Measurements from ENCODE around the gene LRRFIP2. TPM values are rescaled to one million over a fixed set of nuclear protein-coding genes. Genes with fewer than 3 reads are reported as not detected.
"Not testable (repeated sequence)": the region's sequence is repeated elsewhere in the genome, so short reads cannot be mapped to it uniquely, and the experiment has no call there.

LRRFIP2 gene
- total RNA-seq, 1 donor from 2014 or later: 48.0 TPM

DNA sequence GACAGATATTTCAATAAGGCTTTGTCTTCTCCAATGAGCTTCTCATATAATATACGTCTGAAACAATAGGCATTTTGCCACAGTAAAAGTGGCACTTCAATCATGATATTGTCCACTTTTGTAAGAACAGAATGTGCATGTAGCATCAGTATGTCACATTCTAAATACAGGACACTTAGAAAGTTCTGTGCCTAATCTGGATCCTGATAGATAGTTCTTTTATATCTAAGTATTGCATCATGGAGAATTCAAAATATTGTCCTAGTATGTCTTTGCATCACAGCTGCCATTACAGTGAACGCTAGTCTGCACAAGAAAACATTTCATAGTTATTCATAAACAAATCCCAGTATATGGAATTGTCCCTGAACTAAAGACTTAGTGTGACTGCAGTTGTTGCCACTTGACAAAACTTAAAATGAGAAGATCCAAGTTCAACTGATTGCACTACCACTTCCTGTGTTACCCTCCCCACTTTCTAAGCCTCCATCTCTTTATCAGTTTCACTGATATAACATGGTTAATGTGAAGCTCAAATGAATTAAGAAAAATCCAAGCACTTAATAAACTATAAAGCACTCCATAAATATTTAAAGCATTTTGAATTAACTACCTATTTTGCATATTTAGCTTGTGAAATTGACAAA, 19.6 kb downstream of the LRRFIP2 start:
- Mint-ChIP-seq H3K9me3 (ENCODE audit: low read depth) (no peaks in the 10 kb centered on the region), H3K36me3 (ENCODE audit: insufficient read depth) (peaks cover 19% of the 10 kb centered on the region), H3K27me3 (no peaks in the 10 kb centered on the region), H3K4me1 (ENCODE audit: low read depth) (no peaks in the 10 kb centered on the region), H3K4me3 (ENCODE audit: low read depth) (no peak overlapping the region), H3K27ac (no peak overlapping the region)
- no peak for DNase-seq (ENCODE audit: low spot score, unreplicated experiment)
- TF ChIP-seq, protein P1, sequence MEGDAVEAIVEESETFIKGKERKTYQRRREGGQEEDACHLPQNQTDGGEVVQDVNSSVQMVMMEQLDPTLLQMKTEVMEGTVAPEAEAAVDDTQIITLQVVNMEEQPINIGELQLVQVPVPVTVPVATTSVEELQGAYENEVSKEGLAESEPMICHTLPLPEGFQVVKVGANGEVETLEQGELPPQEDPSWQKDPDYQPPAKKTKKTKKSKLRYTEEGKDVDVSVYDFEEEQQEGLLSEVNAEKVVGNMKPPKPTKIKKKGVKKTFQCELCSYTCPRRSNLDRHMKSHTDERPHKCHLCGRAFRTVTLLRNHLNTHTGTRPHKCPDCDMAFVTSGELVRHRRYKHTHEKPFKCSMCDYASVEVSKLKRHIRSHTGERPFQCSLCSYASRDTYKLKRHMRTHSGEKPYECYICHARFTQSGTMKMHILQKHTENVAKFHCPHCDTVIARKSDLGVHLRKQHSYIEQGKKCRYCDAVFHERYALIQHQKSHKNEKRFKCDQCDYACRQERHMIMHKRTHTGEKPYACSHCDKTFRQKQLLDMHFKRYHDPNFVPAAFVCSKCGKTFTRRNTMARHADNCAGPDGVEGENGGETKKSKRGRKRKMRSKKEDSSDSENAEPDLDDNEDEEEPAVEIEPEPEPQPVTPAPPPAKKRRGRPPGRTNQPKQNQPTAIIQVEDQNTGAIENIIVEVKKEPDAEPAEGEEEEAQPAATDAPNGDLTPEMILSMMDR (IDR thresholded peaks at IDR 0.05; ENCODE audit: unreplicated experiment): no peak

DNA sequence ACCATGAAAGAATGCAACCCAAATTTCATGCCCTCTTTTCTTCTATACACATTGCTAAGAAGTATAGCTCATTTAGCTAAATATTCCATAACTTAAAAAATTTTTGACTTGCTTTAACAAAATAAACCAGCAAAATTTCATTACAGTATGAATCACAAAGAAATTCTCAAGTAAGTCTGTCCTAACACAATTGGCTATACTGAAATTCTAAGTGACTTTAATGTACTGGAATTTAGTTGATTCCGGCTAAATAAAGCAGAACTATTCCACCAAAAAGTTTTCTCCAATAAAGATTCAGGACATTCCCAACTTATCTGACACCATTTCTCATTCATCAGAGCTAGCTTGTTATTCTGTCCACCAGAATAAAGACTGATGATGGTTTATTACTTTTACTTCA, 23.8 kb downstream of the LRRFIP2 start:
- Mint-ChIP-seq H3K27me3 (no peaks in the 10 kb centered on the region), H3K27ac (no peak overlapping the region), H3K4me1 (ENCODE audit: low read depth) (peaks cover 2% of the 10 kb centered on the region), H3K36me3 (ENCODE audit: insufficient read depth) (peaks cover 26% of the 10 kb centered on the region), H3K4me3 (ENCODE audit: low read depth) (no peak overlapping the region), H3K9me3 (ENCODE audit: low read depth) (no peaks in the 10 kb centered on the region)
- TF ChIP-seq, protein P1 (IDR thresholded peaks at IDR 0.05; ENCODE audit: unreplicated experiment): no peak
- DNase-seq (ENCODE audit: low spot score, unreplicated experiment): no peak

DNA sequence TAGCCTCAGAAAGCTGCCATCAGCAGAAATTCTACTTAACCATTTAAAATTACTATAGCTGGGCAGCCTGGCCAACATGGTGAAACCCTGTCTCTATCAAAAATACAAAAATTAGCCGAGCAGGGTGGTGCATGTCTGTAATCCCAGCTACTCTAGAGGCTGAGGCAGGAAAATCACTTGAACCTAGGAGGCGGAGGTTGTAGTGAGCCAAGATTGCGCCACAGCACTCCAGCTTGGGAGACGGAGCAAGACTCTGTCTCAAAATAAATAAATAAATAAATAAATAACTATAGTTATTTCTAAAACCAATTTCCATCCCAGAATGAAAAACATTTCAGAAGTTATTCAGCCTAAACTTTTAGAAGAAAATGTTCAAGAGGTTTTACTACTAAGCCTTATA, 25.1 kb downstream of the LRRFIP2 start:
- DNase-seq (ENCODE audit: low spot score, unreplicated experiment): no peak
- no peaks in the 10 kb centered on the region for H3K27me3 Mint-ChIP-seq
- TF ChIP-seq, protein P1 (IDR thresholded peaks at IDR 0.05; ENCODE audit: unreplicated experiment): no peak
- peaks cover 10% of the 10 kb centered on the region for H3K4me1 Mint-ChIP-seq (ENCODE audit: low read depth)
- peaks cover 26% of the 10 kb centered on the region for H3K36me3 Mint-ChIP-seq (ENCODE audit: insufficient read depth)
- no peak overlapping the region for H3K4me3 Mint-ChIP-seq (ENCODE audit: low read depth)
- H3K9me3 Mint-ChIP-seq (ENCODE audit: low read depth): no peaks in the 10 kb centered on the region
- no peak overlapping the region for H3K27ac Mint-ChIP-seq

DNA sequence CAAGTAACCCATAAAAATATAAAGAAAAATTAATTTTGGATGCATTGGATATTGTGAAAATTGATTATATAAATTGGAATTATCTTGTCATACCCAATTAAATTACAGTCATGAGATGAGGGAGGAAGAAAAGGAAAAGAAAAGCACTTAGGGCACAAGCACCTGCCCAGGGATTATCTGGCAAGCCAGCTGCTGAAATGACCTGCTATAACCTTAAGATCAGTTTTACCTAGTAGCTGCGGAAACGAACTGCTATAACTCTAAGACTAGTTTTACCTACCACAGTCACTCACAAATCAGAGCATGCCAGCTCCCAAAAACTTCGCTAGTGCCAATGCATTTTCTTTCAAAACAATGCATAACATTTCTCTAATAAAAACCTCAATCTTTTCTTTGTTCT, 26.2 kb downstream of the LRRFIP2 start:
- H3K36me3 Mint-ChIP-seq (ENCODE audit: insufficient read depth): peaks cover 22% of the 10 kb centered on the region
- TF ChIP-seq, protein P1 (IDR thresholded peaks at IDR 0.05; ENCODE audit: unreplicated experiment): no peak
- H3K27ac Mint-ChIP-seq: no peak overlapping the region
- H3K4me1 Mint-ChIP-seq (ENCODE audit: low read depth): peaks cover 10% of the 10 kb centered on the region
- DNase-seq (ENCODE audit: low spot score, unreplicated experiment): no peak
- H3K4me3 Mint-ChIP-seq (ENCODE audit: low read depth): no peak overlapping the region
- H3K9me3 Mint-ChIP-seq (ENCODE audit: low read depth): no peaks in the 10 kb centered on the region
- no peaks in the 10 kb centered on the region for H3K27me3 Mint-ChIP-seq

DNA sequence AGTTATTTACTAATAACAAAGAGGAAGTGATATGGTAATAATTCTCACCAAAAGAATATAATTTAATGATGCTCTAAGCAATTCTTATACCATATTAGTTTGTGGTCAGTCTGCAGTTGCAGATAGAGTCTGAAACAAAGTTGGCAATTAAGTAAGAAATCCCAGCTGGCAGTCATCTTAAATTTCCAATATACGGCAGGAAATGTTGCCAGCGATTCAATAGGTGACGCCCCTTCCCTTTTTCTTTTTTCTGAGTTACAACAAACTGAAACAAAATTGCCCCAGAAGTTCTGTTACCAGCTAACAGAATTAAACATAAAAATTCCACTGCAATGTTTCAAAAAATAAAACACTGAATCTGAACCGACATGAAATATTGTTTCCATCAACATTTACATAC, 26.7 kb downstream of the LRRFIP2 start:
- H3K4me3 Mint-ChIP-seq (ENCODE audit: low read depth): no peak overlapping the region
- no peaks in the 10 kb centered on the region for H3K27me3 Mint-ChIP-seq
- H3K36me3 Mint-ChIP-seq (ENCODE audit: insufficient read depth): peaks cover 27% of the 10 kb centered on the region
- no peaks in the 10 kb centered on the region for H3K9me3 Mint-ChIP-seq (ENCODE audit: low read depth)
- TF ChIP-seq, protein P1 (IDR thresholded peaks at IDR 0.05; ENCODE audit: unreplicated experiment): no peak
- peaks cover 10% of the 10 kb centered on the region for H3K4me1 Mint-ChIP-seq (ENCODE audit: low read depth)
- no peak for DNase-seq (ENCODE audit: low spot score, unreplicated experiment)
- no peak overlapping the region for H3K27ac Mint-ChIP-seq

DNA sequence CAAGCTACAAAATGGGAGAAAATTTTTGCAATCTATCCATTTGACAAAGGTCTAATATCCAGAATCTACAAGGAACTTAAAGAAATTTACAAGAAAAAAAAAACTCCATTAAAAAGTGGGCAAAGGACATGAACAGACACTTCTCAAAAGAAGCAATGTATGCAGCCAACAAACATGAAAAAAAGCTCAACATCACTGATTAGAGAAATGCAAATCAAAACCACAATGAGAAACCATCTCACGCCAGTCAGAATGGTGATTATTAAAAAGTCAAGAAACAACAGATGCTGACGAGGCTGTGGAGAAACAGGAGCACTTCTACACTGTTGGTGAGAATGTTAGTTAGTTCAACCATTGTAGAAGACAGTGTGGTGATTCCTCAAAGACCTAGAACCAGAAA, 27.5 kb downstream of the LRRFIP2 start:
- not testable (repeated sequence) for H3K9me3 Mint-ChIP-seq (ENCODE audit: low read depth); H3K4me3 Mint-ChIP-seq (ENCODE audit: low read depth); H3K27ac Mint-ChIP-seq; H3K27me3 Mint-ChIP-seq; DNase-seq (ENCODE audit: low spot score, unreplicated experiment)
- Mint-ChIP-seq H3K36me3 (ENCODE audit: insufficient read depth) (peaks cover 27% of the 10 kb centered on the region), H3K4me1 (ENCODE audit: low read depth) (peaks cover 10% of the 10 kb centered on the region)
